ENCODE results near the gene NELFCD. TPM values are rescaled to one million over a fixed set of nuclear protein-coding genes. Genes with fewer than 3 reads are reported as not detected.

NELFCD gene
- total RNA-seq, 1 experiment from 2014 or later, result 88.2 TPM

DNA sequence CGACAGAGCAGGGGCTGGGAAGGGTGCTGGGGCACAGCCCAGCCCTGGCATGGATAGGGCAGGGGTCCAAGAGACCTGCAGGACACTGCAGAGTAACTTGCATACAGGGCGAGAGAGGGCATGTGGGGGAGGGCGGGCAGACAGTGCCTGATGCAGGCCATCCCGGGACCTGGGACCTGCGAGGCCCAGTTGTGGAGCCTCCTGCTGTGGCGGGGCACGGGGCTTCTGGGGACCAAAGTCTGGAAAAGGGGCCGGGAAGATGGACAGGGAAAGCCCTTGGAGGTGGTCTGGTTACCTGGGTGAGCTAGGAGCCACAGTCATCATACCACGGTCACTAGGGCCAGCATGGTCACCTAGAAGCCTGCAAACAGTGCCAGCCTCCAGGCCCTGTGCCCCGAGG is 37.8 kb downstream of the NELFCD start:
- H4K20me1 ChIP-seq (ENCODE audit: insufficient read depth), result no peaks in the 10 kb centered on the region
- no peak overlapping the region for H3K9ac ChIP-seq (ENCODE audit: low read length)
- H3K4me2 ChIP-seq (ENCODE audit: low read length), result no peak overlapping the region
- ChIA-PET POLR2A (no interaction called here), RAD21 (ENCODE audit: low non-redundant PET in 1 of 2, low total read pairs in 2 of 2, uncharacterized antibody in 2 of 2, unreplicated experiment in 2 of 2) (no interaction called here), CTCF (no interaction called here)
- ATAC-seq (no peak), DNase-seq (ENCODE audit: low read depth, low spot score) (no peak)
- no peaks in the 10 kb centered on the region for H3K9me3 ChIP-seq (ENCODE audit: control insufficient read depth in 1 of 2, insufficient read depth in 1 of 2, low read depth in 1 of 2, low read length in 2 of 2)
- no peak overlapping the region for H2AFZ ChIP-seq (ENCODE audit: low read depth, low read length, poor library complexity, severe bottlenecking)
- TF ChIP-seq SP1 (IDR thresholded peaks at IDR 0.05; ENCODE audit: low read depth), result no peak
- no peak for TF ChIP-seq JUND (IDR thresholded peaks at IDR 0.05)
- no peak for TF ChIP-seq FOSL1 (IDR thresholded peaks at IDR 0.05; ENCODE audit: low read depth)
- no peak for TF ChIP-seq EGR1 (IDR thresholded peaks at IDR 0.05; ENCODE audit: low read depth)
- TF ChIP-seq, protein P1, sequence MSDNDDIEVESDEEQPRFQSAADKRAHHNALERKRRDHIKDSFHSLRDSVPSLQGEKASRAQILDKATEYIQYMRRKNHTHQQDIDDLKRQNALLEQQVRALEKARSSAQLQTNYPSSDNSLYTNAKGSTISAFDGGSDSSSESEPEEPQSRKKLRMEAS (IDR thresholded peaks at IDR 0.05), result no peak
- TF ChIP-seq SRF (IDR thresholded peaks at IDR 0.05; ENCODE audit: low read depth), result no peak
- no peak for TF ChIP-seq CBX3 (IDR thresholded peaks at IDR 0.05; ENCODE audit: low read depth)
- no peak for TF ChIP-seq REST (IDR thresholded peaks at IDR 0.05; ENCODE audit: low read depth)
- TF ChIP-seq, protein P2, sequence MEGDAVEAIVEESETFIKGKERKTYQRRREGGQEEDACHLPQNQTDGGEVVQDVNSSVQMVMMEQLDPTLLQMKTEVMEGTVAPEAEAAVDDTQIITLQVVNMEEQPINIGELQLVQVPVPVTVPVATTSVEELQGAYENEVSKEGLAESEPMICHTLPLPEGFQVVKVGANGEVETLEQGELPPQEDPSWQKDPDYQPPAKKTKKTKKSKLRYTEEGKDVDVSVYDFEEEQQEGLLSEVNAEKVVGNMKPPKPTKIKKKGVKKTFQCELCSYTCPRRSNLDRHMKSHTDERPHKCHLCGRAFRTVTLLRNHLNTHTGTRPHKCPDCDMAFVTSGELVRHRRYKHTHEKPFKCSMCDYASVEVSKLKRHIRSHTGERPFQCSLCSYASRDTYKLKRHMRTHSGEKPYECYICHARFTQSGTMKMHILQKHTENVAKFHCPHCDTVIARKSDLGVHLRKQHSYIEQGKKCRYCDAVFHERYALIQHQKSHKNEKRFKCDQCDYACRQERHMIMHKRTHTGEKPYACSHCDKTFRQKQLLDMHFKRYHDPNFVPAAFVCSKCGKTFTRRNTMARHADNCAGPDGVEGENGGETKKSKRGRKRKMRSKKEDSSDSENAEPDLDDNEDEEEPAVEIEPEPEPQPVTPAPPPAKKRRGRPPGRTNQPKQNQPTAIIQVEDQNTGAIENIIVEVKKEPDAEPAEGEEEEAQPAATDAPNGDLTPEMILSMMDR (IDR thresholded peaks at IDR 0.05 in 2 of 3, conservative IDR thresholded peaks at IDR 0.05 in 1 of 3; ENCODE audit: borderline replicate concordance in 1 of 3, insufficient read depth in 1 of 3, low read depth in 2 of 3, low read length in 2 of 3), result no peak
- TF ChIP-seq EZH2 (IDR thresholded peaks at IDR 0.05), result no peak
- TF ChIP-seq ZFX (IDR thresholded peaks at IDR 0.05), result no peak
- H3K9me2 ChIP-seq (ENCODE audit: insufficient read depth), result no peaks in the 10 kb centered on the region
- H3K36me3 ChIP-seq (ENCODE audit: control insufficient read depth in 1 of 2, insufficient read depth in 2 of 2, low read length in 2 of 2), result peaks cover 3 to 13% of the 10 kb centered on the region in 2 experiments; a peak in 2 of 4 replicates
- intact Hi-C loops (cut with micrococcal nuclease), result no loop called here
- no peaks in the 10 kb centered on the region for H3K79me2 ChIP-seq (ENCODE audit: insufficient read depth, low read length)
- no peak overlapping the region for H3K27ac ChIP-seq (ENCODE audit: low read depth, low read length)
- no TSS peak for BruUV-seq (replicated peaks)
- H3K4me1 ChIP-seq (ENCODE audit: control insufficient read depth in 1 of 2, insufficient read depth in 2 of 2, low read length in 2 of 2), result peaks cover 0 to 5% of the 10 kb centered on the region in 2 experiments; a peak in 2 of 4 replicates
- H3K4me3 ChIP-seq (replicated peaks in 1 of 2; ENCODE audit: low read depth in 1 of 2, low read length in 2 of 2), result no peak overlapping the region
- no peaks in the 10 kb centered on the region for H3K27me3 ChIP-seq (ENCODE audit: insufficient read depth, low read length)
